Left ventricle myocardium inferior (tissue), 1 donor: ENCODE data around the gene PIEZO1. TPM values are rescaled to one million over a fixed set of nuclear protein-coding genes. Genes with fewer than 3 reads are reported as not detected.

Source experiments
- DNase-seq: peaks from one replicate; pipeline ENCODE4 v3.0.0-alpha.2; 2020
- H3K27ac ChIP-seq: fragments of 200-600 bp; replicated peaks from 2 replicates; pipeline ENCODE4 v1.8.0; 2021
- H3K27me3 ChIP-seq: fragments of 200-600 bp; 2 replicates; pipeline ENCODE4 v1.8.0; 2021; ENCODE audit warnings: low read depth
- H3K36me3 ChIP-seq: fragments of 200-600 bp; 2 replicates; pipeline ENCODE4 v1.8.0; 2021
- H3K4me1 ChIP-seq: fragments of 200-600 bp; 2 replicates; pipeline ENCODE4 v1.8.0; 2021
- H3K4me3 ChIP-seq: fragments of 200-600 bp; 2 replicates; pipeline ENCODE4 v1.8.0; 2021; ENCODE audit warnings: mild to moderate bottlenecking, moderate library complexity
- H3K9me3 ChIP-seq: fragments of 200-600 bp; replicated peaks from 2 replicates; pipeline ENCODE4 v1.8.0; 2021
- intact Hi-C: fragments of 100-400 bp; cut with micrococcal nuclease; formaldehyde crosslinking; loops from one replicate; pipeline ENCODE4 v1.11.0; 2022
- total RNA-seq: library from RNA; stranded (reverse); fragmentation: NEBNext Ultra II Directional; extraction: Animal tissue kit (Norgen Biotek cat#: 25700); gene quantifications from one replicate; pipeline ENCODE4 v1.2.1, GENCODE V29; 2021
- TF ChIP-seq, protein P1 (sequence below): fragments of 200-600 bp; IDR thresholded peaks from 2 replicates; pipeline ENCODE4 v1.8.0; 2021; ENCODE audit warnings: antibody characterized with exemption, mild to moderate bottlenecking, borderline replicate concordance
- donor health status: DM: no; HTN: yes; CAD: no; lungs with severe emphysema.

PIEZO1 gene
- total RNA-seq, 1 donor from 2014 or later: 17.1 TPM

- intact Hi-C loops: no loop called here
- H3K27ac ChIP-seq: no peak overlapping the region
- TF ChIP-seq, protein P1, sequence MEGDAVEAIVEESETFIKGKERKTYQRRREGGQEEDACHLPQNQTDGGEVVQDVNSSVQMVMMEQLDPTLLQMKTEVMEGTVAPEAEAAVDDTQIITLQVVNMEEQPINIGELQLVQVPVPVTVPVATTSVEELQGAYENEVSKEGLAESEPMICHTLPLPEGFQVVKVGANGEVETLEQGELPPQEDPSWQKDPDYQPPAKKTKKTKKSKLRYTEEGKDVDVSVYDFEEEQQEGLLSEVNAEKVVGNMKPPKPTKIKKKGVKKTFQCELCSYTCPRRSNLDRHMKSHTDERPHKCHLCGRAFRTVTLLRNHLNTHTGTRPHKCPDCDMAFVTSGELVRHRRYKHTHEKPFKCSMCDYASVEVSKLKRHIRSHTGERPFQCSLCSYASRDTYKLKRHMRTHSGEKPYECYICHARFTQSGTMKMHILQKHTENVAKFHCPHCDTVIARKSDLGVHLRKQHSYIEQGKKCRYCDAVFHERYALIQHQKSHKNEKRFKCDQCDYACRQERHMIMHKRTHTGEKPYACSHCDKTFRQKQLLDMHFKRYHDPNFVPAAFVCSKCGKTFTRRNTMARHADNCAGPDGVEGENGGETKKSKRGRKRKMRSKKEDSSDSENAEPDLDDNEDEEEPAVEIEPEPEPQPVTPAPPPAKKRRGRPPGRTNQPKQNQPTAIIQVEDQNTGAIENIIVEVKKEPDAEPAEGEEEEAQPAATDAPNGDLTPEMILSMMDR: no peak
- H3K9me3 ChIP-seq: peaks cover 12% of the 10 kb centered on the region
- no peaks in the 10 kb centered on the region for H3K36me3 ChIP-seq
- no peak for DNase-seq
- no peaks in the 10 kb centered on the region for H3K27me3 ChIP-seq
- H3K4me1 ChIP-seq: peaks cover 9% of the 10 kb centered on the region
- H3K4me3 ChIP-seq: no peak overlapping the region
Measured at GRCh38 chr16:88754109-88754911, 30.7 kb downstream of the PIEZO1 start.

DNA sequence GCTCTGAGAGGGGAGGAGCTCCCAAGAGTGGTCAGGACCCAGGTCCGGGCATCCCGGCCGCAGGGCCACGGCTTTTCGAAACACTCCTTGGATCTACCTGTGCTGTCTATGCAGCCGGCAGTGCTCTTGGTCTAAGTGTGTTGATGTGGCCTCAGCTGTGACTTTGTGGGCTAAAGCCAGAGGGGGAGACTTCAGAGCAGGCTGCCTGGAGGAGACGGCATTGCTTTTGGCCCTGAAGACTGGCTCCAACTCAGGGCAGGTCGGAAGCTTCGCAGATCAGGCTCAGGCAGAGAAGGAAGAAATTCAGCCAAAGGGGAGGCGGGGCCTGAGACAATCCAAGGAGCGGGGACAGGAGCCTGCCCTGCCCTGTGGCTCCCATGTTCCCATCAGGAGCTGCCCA, 31.4 kb downstream of the PIEZO1 start:
- H3K27me3 ChIP-seq: no peaks in the 10 kb centered on the region
- H3K9me3 ChIP-seq: peaks cover 5% of the 10 kb centered on the region
- no peak for DNase-seq
- no peak overlapping the region for H3K4me3 ChIP-seq
- H3K36me3 ChIP-seq: no peaks in the 10 kb centered on the region
- TF ChIP-seq, protein P1: no peak
- peaks cover 2% of the 10 kb centered on the region for H3K4me1 ChIP-seq
- H3K27ac ChIP-seq: no peak overlapping the region
- intact Hi-C loops: no loop called here

DNA sequence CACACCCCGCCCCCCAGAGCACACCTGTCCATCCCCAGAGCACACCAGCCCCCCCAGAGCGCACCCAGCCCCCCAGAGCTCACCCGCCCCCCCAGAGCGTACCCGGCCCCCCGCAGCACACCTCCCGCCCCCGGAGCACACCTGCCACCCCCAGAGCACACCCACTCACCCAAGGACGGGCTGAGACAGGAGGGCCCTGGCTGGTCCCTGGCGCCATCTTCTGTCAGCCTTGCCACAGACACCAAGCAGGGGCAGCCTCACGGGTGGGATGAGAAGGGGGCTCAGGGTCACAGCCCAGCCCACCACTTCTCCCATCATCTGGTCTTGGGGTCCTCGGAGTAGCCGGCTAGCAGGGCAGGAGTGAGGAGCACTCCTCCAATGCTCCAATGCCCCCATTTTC, 31.8 kb downstream of the PIEZO1 start:
- no peaks in the 10 kb centered on the region for H3K36me3 ChIP-seq
- no peaks in the 10 kb centered on the region for H3K4me1 ChIP-seq
- H3K27ac ChIP-seq: no peak overlapping the region
- no peak overlapping the region for H3K4me3 ChIP-seq
- intact Hi-C loops: no loop called here
- H3K27me3 ChIP-seq: no peaks in the 10 kb centered on the region
- no peak for DNase-seq
- TF ChIP-seq, protein P1: no peak
- H3K9me3 ChIP-seq: peaks cover under 1% of the 10 kb centered on the region

GRCh38 chr16:88752386-88753002, 32.5 kb downstream of the PIEZO1 start:
- H3K36me3 ChIP-seq: no peaks in the 10 kb centered on the region
- no peaks in the 10 kb centered on the region for H3K27me3 ChIP-seq
- H3K27ac ChIP-seq: no peak overlapping the region
- no peak overlapping the region for H3K4me3 ChIP-seq
- TF ChIP-seq, protein P1: no peak
- H3K4me1 ChIP-seq: no peaks in the 10 kb centered on the region
- no peaks in the 10 kb centered on the region for H3K9me3 ChIP-seq
- DNase-seq: no peak
- intact Hi-C loops: no loop called here

GRCh38 chr16:88750854-88751253, 34.2 kb downstream of the PIEZO1 start:
- Histone ChIP-seq H3K9me3 (no peaks in the 10 kb centered on the region), H3K4me3 (no peak overlapping the region), H3K4me1 (peaks cover 16% of the 10 kb centered on the region), H3K27me3 (no peaks in the 10 kb centered on the region), H3K27ac (no peak overlapping the region), H3K36me3 (no peaks in the 10 kb centered on the region)
- intact Hi-C loops: no loop called here
- TF ChIP-seq, protein P1: no peak
- DNase-seq: no peak
